NCI-H2029 treated with DMSO at 0.1 percent for 48 hours (cell line): ENCODE measurements around the gene KIF21B.
A peak's percentile ranks its signal among the peaks of the same experiment; 100 is the strongest.

Experiments
- DNase-seq: peaks from one replicate; lab custom pipeline; 2025; lab: John Stamatoyannopoulos, UW

The KIF21B gene, protein sequence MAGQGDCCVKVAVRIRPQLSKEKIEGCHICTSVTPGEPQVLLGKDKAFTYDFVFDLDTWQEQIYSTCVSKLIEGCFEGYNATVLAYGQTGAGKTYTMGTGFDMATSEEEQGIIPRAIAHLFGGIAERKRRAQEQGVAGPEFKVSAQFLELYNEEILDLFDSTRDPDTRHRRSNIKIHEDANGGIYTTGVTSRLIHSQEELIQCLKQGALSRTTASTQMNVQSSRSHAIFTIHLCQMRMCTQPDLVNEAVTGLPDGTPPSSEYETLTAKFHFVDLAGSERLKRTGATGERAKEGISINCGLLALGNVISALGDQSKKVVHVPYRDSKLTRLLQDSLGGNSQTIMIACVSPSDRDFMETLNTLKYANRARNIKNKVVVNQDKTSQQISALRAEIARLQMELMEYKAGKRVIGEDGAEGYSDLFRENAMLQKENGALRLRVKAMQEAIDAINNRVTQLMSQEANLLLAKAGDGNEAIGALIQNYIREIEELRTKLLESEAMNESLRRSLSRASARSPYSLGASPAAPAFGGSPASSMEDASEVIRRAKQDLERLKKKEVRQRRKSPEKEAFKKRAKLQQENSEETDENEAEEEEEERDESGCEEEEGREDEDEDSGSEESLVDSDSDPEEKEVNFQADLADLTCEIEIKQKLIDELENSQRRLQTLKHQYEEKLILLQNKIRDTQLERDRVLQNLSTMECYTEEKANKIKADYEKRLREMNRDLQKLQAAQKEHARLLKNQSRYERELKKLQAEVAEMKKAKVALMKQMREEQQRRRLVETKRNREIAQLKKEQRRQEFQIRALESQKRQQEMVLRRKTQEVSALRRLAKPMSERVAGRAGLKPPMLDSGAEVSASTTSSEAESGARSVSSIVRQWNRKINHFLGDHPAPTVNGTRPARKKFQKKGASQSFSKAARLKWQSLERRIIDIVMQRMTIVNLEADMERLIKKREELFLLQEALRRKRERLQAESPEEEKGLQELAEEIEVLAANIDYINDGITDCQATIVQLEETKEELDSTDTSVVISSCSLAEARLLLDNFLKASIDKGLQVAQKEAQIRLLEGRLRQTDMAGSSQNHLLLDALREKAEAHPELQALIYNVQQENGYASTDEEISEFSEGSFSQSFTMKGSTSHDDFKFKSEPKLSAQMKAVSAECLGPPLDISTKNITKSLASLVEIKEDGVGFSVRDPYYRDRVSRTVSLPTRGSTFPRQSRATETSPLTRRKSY (N-terminal part only)

DNA sequence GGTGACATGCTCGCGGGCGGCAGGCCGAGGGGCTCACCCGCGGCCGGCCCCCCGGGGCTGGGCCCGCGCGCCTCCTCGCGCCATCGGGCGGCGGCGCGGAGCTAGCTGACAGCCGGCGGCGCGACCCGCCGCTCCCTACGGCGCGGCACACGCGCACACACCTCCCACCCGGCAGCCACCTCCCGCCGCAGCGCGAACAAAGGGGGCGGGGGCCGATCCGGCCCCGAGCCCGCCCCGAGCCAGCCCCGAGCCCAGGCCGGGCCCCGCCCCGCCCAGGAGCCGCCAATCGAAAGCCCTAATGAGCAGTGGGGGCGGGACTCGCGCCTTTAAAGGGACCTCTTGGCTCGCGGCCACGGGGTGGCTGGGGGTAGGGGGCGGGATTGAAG, at the start of gene KIF21B:
Gene KIF21B, minus strand, starts transcription at position 198 of the 386 bp plus-strand sequence. CDS start 331 bp downstream, outside the sequence.
- peak; percentile 11 for DNase-seq

DNA sequence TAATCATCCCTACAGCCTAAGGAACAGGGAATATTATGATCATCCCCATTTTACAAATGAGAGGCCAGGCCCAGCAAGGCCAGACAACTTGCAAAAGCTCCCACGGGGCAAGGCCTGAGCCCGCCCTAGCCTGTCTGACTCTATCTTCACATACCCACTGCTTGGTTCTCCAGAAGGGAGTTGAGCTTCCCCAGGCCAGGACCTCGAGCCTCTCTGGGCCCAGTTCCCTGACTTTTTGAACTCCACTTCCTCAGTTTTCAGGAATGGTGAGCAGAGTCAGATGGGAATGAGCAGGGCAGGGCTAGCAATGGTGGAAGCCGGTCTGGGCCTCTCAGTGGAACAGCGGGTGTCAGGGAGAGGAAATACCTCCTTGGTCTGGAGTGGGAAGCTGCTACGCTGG, 49.4 kb upstream of the KIF21B start:
- no peak for DNase-seq

DNA sequence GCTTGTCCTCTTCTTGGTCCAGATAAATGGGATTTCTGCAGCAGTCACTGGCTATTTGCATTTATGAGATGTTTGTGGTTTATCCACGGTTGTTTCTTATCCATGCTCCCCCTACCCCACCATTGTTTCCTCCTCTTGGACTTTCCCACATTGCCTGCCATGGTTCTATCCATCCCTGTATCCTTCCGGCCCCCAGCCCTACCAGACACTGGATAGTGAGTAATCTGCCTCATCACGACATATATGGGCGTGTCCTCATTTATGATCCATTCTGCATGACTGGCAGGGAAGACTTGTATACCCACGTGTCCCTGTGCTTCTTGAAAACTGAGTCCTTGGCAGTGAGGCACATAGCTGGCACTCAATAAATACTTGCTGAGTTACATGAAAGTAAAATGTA, 48.6 kb upstream of the KIF21B start:
- no peak for DNase-seq

DNA sequence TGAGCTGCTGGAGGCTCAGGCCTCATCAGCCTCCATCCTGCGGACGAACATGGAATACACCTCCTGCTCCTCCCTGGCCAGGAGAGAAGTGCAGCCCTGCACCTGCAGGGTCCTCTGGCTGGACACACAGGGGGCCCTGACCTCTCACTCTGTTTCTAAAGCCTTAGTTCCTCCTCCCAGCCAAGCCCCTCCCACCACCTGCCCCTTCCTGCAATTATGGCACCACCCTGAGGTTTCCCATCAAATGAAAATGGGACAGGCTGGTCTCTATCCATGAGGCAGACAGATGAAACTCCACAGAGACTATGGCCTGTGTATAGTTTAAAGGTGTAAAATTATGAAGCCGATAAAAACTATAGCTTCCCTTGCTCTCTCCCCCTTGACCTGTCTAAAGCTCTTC, 46.1 kb upstream of the KIF21B start:
- no peak for DNase-seq

DNA sequence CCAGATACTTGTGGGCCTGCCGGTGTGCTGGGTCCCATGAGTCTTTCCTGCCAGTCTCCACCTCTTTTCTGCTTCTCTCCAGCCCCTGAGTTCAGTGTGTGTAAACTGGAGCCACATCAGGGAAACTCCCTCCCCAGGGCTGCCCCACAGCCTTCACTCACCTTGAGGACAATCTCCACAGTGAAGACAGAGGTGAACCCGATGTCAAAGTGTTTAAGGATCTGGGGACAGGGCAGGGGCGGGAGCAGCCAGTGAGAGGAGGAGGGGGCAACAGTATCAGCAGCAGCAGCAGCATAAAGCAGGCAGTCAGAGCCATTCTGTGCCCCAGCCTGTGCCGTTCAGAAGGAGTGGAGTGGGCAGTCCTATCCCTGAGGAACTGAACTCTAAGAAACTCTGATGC, 45.5 kb upstream of the KIF21B start:
- DNase-seq: no peak

DNA sequence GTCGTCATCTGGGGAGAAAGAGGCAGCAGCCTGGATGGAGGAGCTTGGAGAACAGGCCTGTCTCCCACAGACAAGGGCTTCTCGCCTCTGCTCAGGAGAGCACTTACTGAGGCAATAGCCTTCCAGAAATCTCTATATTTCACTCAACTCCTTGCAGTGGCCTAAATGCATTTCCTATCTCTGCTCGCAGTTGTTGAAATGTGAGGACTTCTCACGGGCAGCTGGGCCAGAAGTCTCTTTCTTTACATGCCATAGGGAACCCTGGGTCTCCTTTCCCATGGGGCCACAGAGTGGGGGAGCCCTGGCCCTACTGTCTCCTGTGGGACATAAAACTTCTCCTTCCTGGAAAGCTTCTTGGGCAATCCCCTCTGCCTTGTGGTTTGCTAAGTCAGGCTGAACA, 43.5 kb upstream of the KIF21B start:
- no peak for DNase-seq

DNA sequence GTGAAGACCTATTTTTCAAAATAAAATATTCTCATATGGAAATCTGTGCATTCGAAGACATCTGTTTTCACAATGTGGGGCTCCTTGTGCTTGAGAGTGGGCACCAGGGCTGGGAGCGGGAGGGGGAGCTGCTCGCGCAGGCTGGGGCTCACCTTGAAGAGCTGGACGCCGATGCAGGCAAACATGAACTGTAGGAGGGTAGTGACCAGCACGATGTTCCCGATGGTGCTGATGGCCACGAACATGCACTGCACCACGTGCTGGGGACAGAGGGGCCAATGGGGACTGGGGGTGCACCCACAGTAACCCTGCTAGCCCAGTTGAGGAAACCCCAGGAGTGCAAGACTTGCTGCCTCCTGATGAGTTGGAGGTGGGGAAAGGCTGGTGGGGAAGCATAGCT, 42.2 kb upstream of the KIF21B start:
- no peak for DNase-seq

DNA sequence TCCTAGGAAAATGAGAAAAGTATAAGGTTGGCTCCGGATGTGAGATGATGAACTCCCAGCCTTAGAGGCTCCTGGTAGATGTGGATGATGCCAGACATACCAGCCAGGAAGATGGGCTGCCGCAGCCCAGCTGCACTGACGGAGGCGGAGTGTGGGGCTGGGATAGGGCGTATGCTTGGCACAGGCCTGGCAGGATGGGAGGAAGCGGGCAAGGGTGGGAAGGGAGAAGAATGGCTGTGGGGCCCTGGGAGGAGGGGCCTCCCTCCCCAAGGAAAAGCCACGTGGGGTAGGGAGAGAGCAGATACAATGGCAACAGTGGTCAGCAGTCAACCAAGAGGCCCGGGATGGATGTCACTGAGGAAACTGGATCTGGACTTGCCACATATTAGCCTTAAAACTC, 41.3 kb upstream of the KIF21B start:
- DNase-seq: no peak

DNA sequence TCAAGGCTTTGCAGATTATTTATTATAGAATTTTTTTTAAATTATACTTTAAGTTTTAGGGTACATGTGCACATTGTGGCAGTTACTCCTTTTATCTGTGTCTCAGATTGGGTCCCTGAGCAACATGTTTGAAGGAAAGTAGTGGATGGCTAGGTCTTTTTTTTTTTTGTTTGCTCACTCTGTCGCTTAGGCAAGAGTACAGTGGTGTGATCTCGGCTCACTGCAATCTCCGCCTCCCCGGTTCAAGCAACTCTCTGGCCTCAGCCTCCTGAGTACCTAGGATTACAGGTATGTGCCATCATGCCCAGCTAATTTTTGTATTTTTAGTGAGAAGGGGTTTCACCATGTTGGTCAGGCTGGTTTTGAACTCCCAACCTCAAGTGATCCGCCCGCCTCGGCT, 39.6 kb upstream of the KIF21B start:
- no peak for DNase-seq

DNA sequence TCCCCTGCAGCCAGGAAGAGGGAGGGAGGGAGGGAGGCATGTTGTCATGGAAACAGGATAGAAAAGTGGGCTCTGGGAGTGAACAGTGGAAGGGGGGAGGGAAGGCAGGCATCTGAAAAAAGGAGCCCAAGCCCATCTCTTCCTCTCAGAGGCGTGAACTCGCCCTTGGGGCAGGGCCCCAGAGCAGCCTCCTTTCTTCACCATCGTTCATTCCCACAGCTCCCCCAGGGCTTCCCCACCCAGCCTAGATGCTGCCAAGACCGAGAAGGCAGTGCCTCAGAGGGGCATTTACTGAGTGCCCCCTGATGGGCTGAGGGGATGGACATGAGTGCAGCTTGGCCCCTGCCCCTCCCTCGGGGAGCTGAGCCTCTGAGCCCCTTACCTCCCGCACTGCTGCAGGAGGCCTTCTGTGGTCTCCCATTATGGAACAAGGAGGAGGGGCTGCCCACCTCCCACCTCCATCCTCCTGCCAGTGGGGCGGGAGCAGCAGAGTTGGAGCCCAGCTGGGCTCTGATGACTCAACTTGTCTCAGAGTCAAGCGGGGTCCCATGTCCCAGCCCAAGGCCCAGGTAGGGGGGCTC, 39.1 kb upstream of the KIF21B start:
- DNase-seq: no peak

DNA sequence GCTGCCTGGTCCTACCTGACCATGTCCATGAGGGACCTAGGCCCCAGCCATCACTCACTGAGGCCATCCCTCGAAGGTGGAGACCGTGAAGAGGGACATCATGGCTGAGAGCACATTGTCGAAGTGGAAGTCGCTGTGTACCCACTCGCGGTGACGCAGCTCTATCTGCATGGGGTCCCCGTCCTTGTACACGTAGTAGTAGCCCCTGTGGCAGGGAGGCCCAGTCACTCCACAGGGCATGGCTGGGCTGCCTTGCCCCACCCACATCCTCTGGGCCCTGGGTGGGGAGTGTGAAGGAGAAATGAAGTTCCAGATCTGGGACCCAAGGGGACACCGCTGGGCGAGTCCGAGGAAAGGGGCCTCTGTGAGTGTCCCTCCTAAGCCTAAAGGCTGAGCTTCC, 38.4 kb upstream of the KIF21B start:
- no peak for DNase-seq

DNA sequence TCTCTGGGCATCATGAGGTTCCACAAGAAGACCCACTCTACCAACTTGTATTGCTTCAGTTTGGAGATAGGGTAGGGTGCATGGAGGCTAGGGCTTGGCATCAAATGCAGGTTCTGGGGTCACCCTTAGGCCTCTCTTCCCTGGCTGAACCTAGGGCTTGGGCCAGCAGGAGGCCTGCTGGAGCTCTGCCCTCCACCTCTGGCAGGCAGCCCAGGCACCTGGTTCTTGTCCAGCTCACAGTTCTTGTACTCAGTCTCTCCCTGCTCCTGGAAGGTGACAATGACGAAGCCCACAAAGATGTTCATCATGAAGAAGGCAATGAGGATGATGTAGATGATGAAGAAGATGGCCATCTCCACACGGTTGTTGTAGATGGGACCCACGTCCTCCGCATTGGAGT, 37.5 kb upstream of the KIF21B start:
- DNase-seq: no peak

DNA sequence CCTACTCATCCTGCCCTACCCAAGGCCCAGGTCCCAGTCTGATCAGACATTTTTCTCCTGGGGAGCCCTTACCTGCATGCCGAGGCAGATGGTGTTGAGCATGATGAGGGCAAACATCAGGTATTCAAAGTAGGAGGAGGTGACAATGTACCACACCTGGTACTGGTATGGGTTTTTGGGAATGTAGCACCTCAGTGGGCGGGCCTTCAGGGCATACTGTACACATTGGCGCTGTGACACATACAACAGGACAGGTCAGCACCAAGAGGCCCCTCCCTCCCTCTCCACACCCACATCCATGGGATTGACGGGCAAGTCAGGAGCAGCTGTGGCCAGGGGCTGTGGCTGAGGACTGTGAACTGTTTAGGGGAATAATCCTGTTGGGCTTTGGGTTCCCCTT, 37.1 kb upstream of the KIF21B start:
- no peak for DNase-seq

DNA sequence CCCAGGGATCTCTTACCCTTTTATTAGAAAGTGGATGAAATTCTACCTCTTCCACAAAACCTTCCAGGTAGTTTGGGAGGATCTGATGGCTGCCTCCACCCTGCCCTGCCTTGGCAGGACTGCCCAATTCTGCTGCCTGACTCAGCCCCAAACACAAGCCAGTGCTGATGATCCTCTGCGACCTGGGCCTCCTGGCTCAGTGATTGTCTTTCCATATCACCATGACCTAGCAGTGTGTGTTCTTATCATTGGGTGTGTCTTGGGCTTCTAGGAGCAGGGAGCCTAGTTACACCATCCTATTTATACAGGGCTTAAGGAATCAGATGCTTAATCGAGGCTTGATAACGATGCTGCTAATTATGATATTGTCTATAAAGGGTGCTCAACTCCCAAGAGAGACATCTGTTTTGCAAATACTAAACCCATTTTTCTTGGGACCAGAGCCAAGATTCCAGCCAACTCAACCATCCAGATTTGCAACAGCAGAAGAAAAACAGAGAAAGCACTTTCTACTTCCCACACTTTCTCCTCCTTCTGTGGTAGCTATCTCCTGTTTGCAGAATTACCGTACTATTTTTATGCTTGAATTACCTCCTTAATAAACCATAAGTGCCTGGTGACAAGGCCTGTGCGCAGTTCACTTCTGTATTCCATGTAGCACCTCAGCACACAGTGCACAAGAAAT, 36.5 kb upstream of the KIF21B start:
- DNase-seq: no peak

DNA sequence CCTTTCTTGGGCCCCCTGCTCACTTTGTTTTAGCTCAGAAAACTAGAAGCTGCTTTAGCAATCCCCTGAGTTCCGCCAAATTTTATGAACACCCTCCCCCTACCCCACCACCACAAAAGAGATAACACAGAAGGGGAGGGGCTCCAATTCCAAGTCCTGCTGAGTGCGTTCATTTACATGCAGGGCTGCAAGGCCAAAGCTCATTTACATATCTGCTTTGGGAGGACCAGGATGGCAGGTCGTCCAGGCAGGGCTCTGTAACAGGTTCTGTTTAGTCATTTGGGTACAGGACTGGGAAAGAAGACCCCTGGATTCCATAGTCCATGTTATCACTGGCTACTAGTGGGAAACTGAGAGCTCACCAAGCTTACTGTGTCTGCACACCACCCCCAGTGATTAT, 35.9 kb upstream of the KIF21B start:
- DNase-seq: no peak

DNA sequence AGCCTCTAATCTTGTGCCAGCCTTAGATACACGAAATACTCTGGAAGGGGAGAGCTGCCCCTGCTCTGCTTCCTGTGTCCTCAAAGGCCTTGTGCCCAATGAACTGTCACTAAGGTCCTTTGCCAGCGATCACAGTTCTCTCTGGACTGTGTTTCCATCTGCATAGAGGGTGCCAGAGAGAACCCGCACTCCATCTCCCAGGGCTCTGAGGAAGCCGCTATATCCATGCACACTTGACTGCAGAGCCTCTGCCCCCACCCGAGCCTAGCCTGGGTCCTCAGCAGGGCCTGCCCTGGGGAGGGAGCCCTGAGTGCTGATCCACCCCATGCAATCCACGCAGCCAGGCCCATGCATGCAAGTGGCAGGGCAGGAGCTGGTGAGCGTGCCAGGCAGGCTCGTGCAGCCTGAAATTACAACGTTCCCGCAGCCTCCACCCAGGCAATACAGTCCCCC, 30.6 kb upstream of the KIF21B start:
- DNase-seq: no peak

DNA sequence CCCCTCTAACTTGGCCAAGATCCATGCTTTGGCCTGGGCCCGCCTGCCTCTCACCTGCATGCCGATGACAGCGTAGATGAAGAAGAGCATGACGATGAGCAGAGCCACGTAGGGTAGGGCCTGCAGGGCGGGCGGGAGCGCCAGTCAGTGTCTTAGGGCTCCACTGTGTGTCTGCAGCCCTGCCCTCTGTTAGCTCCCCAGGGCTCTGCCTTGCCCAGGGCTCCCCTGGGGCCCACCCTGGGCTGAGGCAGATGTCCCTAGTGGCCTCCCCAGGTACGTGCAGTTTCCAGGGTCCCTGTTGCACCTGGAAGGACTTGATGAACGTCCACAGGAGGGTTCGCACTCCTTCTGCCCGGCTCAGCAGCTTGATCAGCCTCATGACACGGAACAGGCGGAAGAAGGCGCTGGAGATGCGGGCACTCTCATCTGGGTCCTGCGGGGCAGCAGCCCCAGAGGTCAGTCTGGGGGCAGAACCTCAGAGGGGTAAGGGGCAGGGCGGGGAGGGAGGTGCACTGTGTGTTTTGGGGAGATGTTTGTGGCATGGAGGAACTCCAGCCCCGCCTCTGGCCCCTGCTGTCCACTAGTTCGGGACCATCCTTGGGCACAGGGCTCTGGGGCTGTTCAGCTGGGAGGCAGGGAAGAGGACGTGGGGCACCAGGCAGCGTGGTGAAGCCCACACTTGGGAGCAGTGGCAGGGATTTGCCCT, 29.8 kb upstream of the KIF21B start:
- no peak for DNase-seq

DNA sequence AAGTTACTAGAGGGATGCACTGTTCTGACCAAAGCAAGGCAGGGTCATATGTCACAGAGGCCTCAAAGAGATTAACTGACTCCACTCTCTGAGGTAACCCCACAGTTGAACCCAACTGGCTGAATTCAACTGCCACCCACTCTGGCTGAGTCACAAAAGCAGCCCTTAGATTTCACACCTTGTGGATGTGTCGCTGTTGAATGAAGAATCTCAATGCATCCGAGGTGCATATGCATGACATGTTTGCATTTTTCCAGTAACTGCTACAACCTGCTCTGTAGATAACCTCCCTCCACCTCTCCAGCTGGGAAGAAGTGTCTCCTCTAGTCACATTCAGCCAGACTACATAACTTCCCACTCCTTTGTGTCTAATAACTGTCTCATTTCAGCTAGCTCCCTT, 27.9 kb upstream of the KIF21B start:
- DNase-seq: no peak

DNA sequence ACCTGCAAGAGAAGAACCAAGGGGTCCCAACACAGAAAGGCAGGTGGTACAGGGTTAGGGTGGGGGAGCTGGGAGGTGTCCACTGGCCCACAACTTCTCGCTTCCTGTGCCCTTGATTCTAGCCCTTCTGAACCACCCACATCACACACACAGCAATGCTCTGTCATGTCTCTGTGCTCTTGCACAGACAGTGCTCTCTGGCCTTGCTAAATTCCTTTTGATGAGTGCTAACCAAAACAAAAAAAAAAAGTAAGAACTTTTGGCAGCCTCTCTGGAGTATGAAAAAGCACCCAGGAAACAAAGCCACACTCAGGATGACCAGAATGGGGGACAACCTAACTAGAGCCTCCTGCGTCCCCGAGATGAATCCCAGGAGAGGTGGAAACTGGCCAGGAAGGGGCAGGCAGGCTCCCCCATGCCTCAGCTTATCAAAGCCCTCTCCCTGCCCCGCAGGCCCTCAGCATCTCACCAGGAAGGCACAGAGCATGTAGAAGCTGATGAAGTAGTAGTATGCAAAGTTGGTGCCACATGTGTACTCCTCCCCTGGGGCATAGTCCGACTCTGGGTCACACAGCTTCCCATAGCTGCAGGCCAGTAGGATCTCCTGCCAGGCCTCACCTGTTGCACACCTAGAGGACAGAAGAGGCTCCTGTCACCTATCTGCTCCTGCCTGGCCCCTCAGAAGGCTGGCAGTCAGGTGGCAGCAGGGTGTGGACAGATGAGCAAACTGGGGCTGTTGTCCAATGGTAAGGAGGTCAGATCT, 27.2 kb upstream of the KIF21B start:
- no peak for DNase-seq

DNA sequence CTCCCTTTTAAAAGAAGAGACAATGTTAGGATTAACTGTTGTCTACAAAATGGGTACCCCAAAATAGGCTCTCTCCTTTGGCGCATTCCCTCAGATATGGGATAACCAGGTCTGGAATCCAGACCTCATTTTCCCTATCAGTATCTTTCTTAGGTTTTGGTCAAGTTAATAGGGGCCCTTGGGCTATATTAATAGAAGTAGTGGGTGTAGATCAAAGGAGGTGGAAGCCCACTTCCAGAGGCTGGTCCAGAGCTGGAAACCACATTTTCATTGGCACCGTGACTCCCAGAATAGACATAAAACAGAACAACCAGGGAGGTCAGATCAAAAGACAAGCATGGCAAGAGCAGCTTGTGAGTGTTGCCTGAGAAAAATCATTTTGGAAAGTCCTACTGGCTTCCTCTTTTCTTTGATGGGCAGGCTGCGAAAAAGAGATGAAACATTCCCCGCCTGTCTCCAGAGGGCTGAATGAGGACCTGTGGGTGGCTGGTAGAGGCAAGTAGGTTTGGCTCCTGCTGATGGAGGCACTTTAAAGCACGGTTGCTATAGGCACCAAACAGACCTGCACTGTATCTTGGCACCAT, 25.8 kb upstream of the KIF21B start:
- no peak for DNase-seq
